Measurements from ENCODE around the gene NKAIN4. TPM values are rescaled to one million over a fixed set of nuclear protein-coding genes. Genes with fewer than 3 reads are reported as not detected.

NKAIN4 gene
- polyA plus RNA-seq, 1 donor (not counting 4 experiments of a cell fraction or from before 2014, with no cell fraction given) = not detected

DNA sequence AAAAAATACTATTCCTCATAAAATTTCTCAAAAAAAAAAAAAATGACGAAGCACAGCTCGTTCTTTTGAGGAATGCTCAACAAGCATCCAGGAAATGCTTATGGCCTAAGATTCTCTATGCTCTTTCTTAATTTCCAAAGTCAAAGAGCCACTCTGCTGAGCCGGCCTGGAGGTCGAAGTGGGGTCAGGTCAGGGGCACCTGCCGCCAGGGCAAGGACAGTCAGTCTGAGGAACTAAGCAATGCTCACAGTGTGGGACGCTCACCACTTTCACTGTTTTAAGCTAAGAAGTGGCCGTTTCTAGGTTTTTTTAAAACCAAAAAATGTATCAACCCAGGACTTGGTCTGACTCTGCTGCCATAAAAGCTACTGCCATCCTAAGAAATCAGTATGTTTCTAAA lies 55.7 kb downstream of the NKAIN4 start:
- Histone ChIP-seq H3K9me1 (ENCODE audit: control insufficient read depth, extremely low read depth, insufficient read depth, low read length) (no peaks in the 10 kb centered on the region), H3K9me3 (ENCODE audit: control insufficient read depth, low read depth, low read length) (no peaks in the 10 kb centered on the region), H3K4me2 (ENCODE audit: control insufficient read depth, extremely low read depth, insufficient read depth, low read depth, low read length) (no peak overlapping the region), H3K36me3 (ENCODE audit: control insufficient read depth in 2 of 2, extremely low read depth in 1 of 2, insufficient read depth in 2 of 2, low read length in 2 of 2) (peaks cover 26 to 35% of the 10 kb centered on the region in 2 experiments), H3K27me3 (ENCODE audit: control insufficient read depth, extremely low read depth, insufficient read depth, low read length) (no peaks in the 10 kb centered on the region), H4K20me1 (ENCODE audit: control insufficient read depth, extremely low read depth, insufficient read depth, low read length) (peaks cover 43% of the 10 kb centered on the region), H3K4me3 (ENCODE audit: control insufficient read depth in 2 of 3, extremely low read depth in 1 of 3, insufficient read depth in 2 of 3, low read depth in 1 of 3, low read length in 3 of 3) (no peak overlapping the region), H3K9ac (ENCODE audit: control insufficient read depth, extremely low read depth, insufficient read depth, low read length) (no peak overlapping the region), H3K27ac (ENCODE audit: control insufficient read depth, insufficient read depth, low read length) (no peak overlapping the region), H2AFZ (ENCODE audit: control insufficient read depth, low read length) (no peak overlapping the region), H3K79me2 (ENCODE audit: control insufficient read depth, insufficient read depth, low read length) (peaks cover 69% of the 10 kb centered on the region), H3K4me1 (ENCODE audit: control insufficient read depth, extremely low read depth, insufficient read depth, low read length) (no peaks in the 10 kb centered on the region)
- FAIRE-seq = no peak
- TF ChIP-seq, protein P1, sequence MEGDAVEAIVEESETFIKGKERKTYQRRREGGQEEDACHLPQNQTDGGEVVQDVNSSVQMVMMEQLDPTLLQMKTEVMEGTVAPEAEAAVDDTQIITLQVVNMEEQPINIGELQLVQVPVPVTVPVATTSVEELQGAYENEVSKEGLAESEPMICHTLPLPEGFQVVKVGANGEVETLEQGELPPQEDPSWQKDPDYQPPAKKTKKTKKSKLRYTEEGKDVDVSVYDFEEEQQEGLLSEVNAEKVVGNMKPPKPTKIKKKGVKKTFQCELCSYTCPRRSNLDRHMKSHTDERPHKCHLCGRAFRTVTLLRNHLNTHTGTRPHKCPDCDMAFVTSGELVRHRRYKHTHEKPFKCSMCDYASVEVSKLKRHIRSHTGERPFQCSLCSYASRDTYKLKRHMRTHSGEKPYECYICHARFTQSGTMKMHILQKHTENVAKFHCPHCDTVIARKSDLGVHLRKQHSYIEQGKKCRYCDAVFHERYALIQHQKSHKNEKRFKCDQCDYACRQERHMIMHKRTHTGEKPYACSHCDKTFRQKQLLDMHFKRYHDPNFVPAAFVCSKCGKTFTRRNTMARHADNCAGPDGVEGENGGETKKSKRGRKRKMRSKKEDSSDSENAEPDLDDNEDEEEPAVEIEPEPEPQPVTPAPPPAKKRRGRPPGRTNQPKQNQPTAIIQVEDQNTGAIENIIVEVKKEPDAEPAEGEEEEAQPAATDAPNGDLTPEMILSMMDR (optimal IDR thresholded peaks at IDR 0.05 in 1 of 3, IDR thresholded peaks at IDR 0.05 in 1 of 3, conservative IDR thresholded peaks at IDR 0.05 in 1 of 3; ENCODE audit: extremely low read depth in 1 of 3, insufficient read depth in 2 of 3, low read length in 3 of 3) = no peak
- no peak for TF ChIP-seq EZH2 (IDR thresholded peaks at IDR 0.05; ENCODE audit: low read length)
- DNase-seq (ENCODE audit: low read depth, low spot score) = no peak
- dilution Hi-C loops (cut with MboI; ENCODE audit: extremely low pct_ligation_motif_present, low sequenced_read_pairs) = no loop called here

DNA sequence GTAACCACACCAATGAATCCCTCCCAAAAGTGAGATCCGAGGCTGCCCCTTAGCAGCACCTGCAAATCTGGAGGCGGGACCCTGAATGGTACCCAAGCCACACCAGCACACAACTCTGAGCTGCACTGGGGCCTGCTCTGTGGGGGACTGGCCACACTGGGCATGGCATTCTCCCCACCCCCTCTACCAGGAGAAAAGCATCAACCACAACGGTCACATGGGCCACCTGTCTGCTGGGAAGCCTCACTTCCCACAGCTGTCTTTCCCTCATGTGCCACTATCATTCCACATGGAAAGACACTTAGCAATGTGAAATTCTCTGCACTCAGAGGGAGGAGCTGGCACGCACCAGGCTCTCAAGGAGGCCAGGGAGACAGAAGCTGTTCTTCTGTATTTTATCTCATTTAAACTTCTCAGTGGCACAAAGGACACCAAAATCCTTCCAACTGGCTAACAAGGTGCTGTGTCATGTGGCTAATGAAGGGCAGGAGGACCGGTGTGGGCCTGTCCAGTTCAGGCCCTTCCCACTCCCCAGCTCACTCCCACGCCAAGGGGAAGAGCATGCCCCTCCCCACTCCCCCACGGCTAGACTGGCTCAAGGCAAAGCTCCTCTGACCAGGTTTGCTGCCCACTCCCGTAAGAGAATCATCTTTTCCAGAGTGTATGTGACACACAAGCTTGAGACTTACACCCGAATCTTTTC lies 57.3 kb downstream of the NKAIN4 start:
- FAIRE-seq = no peak
- dilution Hi-C loops (cut with MboI; ENCODE audit: extremely low pct_ligation_motif_present, low sequenced_read_pairs) = no loop called here
- no peak for TF ChIP-seq EZH2 (IDR thresholded peaks at IDR 0.05; ENCODE audit: low read length)
- TF ChIP-seq, protein P1 (optimal IDR thresholded peaks at IDR 0.05 in 1 of 3, IDR thresholded peaks at IDR 0.05 in 1 of 3, conservative IDR thresholded peaks at IDR 0.05 in 1 of 3; ENCODE audit: extremely low read depth in 1 of 3, insufficient read depth in 2 of 3, low read length in 3 of 3) = no peak

More for the DNA sequence above, 57.3 kb downstream of the NKAIN4 start:
- no peaks in the 10 kb centered on the region for H3K4me1 ChIP-seq (ENCODE audit: control insufficient read depth, extremely low read depth, insufficient read depth, low read length)
- peaks cover 30% of the 10 kb centered on the region for H4K20me1 ChIP-seq (ENCODE audit: control insufficient read depth, extremely low read depth, insufficient read depth, low read length)
- no peaks in the 10 kb centered on the region for H3K27me3 ChIP-seq (ENCODE audit: control insufficient read depth, extremely low read depth, insufficient read depth, low read length)
- H3K9me3 ChIP-seq (ENCODE audit: control insufficient read depth, low read depth, low read length) = no peaks in the 10 kb centered on the region
- no peak overlapping the region for H3K27ac ChIP-seq (ENCODE audit: control insufficient read depth, insufficient read depth, low read length)
- no peak for DNase-seq (ENCODE audit: low read depth, low spot score)
- H3K4me3 ChIP-seq (ENCODE audit: control insufficient read depth in 2 of 3, extremely low read depth in 1 of 3, insufficient read depth in 2 of 3, low read depth in 1 of 3, low read length in 3 of 3) = no peak overlapping the region
- peaks cover 52% of the 10 kb centered on the region for H3K79me2 ChIP-seq (ENCODE audit: control insufficient read depth, insufficient read depth, low read length)
- H3K4me2 ChIP-seq (ENCODE audit: control insufficient read depth, extremely low read depth, insufficient read depth, low read depth, low read length) = no peak overlapping the region
- no peak overlapping the region for H3K9ac ChIP-seq (ENCODE audit: control insufficient read depth, extremely low read depth, insufficient read depth, low read length)
- H3K9me1 ChIP-seq (ENCODE audit: control insufficient read depth, extremely low read depth, insufficient read depth, low read length) = no peaks in the 10 kb centered on the region
- H2AFZ ChIP-seq (ENCODE audit: control insufficient read depth, low read length) = no peak overlapping the region
- H3K36me3 ChIP-seq (ENCODE audit: control insufficient read depth in 2 of 2, extremely low read depth in 1 of 2, insufficient read depth in 2 of 2, low read length in 2 of 2) = peaks cover 12 to 23% of the 10 kb centered on the region in 2 experiments

Data from keratinocyte (primary cell).